Panc1 (cell line): Measurements from ENCODE around the gene FAM24A. TPM values are rescaled to one million over a fixed set of nuclear protein-coding genes. Genes with fewer than 3 reads are reported as not detected.
"Not testable (repeated sequence)": the region's sequence is repeated elsewhere in the genome, so short reads cannot be mapped to it uniquely, and the experiment has no call there.

Experiments used
- ATAC-seq: fragments of 200-7000 bp; cut with Tn5 transposase; 2 replicates; pipeline ENCODE4 v1.9.1; 2020; ENCODE audit warnings: mild to moderate bottlenecking, moderate library complexity
- BruUV-seq: library from RNA; stranded (reverse); fragments of 400-500 nt; replicated peaks from 2 replicates; lab custom pipeline; 2021; lab: Mats Ljungman, UMichigan
- CTCF ChIA-PET: fragments of 300-600 bp; sonication (Branson Sonifier 250); formaldehyde crosslinking; loops from one replicate; lab custom pipeline; 2022; ENCODE audit warnings: antibody characterized with exemption; lab: Charles Lee
- POLR2A ChIA-PET: fragments of 300-600 bp; sonication (Branson Sonifier 250); formaldehyde crosslinking; loops from one replicate; lab custom pipeline; 2022; ENCODE audit warnings: antibody characterized with exemption; lab: Charles Lee
- DNase-seq: peaks from one replicate; pipeline ENCODE4 v3.0.0-alpha.2; 2010; ENCODE audit warnings: low read depth, low spot score
- H3K27ac ChIP-seq: 2 replicates; pipeline ENCODE4 v1.5.1; 2011; ENCODE audit warnings: mild to moderate bottlenecking, low read length, inconsistent platforms
- H3K27me3 ChIP-seq: fragments of 200-500 bp; sonication (Bioruptor generic); 2 replicates; pipeline ENCODE4 v1.6.0; 2014; ENCODE audit warnings: low read length, inconsistent platforms; ENCODE audit not compliant: control insufficient read depth, insufficient read depth
- H3K36me3 ChIP-seq: fragments of 200-500 bp; sonication (Bioruptor generic); 2 replicates; pipeline ENCODE4 v1.5.1; 2014; ENCODE audit warnings: inconsistent platforms, mild to moderate bottlenecking, low read length, moderate library complexity; ENCODE audit not compliant: control insufficient read depth, insufficient read depth
- H3K4me1 ChIP-seq: 2 replicates; pipeline ENCODE4 v1.5.1; 2011; ENCODE audit warnings: inconsistent platforms, mild to moderate bottlenecking, low read length, moderate library complexity; ENCODE audit not compliant: control insufficient read depth, insufficient read depth
- H3K4me3 ChIP-seq, 2 experiments: 2 replicates each; pipeline ENCODE4 v1.5.1; 2011 to 2012; ENCODE audit warnings: low read depth in 2 of 2, low read length in 2 of 2, mild to moderate bottlenecking in 2 of 2, inconsistent platforms in 1 of 2, moderate library complexity in 1 of 2
- H3K9me3 ChIP-seq: fragments of 200-500 bp; sonication (Bioruptor generic); 2 replicates; pipeline ENCODE4 v1.5.1; 2014; ENCODE audit warnings: low read depth, mild to moderate bottlenecking, inconsistent platforms, low read length, moderate library complexity; ENCODE audit not compliant: control insufficient read depth, insufficient read depth
- CTCF ChIP-seq: fragments of 450-650 bp; IDR thresholded peaks from 2 replicates; pipeline ENCODE4 v1.5.1; 2017; ENCODE audit warnings: mild to moderate bottlenecking
- POLR2AphosphoS5 ChIP-seq: IDR thresholded peaks from 2 replicates; pipeline ENCODE4 v1.6.1; 2012; ENCODE audit warnings: mild to moderate bottlenecking, low read depth, low read length, moderate library complexity
- SIN3A ChIP-seq: IDR thresholded peaks from 2 replicates; pipeline ENCODE4 v1.6.1; 2012; ENCODE audit warnings: low read depth, mild to moderate bottlenecking, low read length, moderate library complexity, borderline replicate concordance; ENCODE audit not compliant: insufficient read depth
- TCF7L2 ChIP-seq: IDR thresholded peaks from 2 replicates; pipeline ENCODE4 v1.6.1; 2011; ENCODE audit warnings: mild to moderate bottlenecking, low read depth, low read length, inconsistent platforms
- in situ Hi-C: cut with HindIII; loops from 2 replicates; pipeline ENCODE4 v1.10.0; 2016; ENCODE audit warnings: low sequenced_read_pairs, low pct_unique_long_range_greater_than_20kb
- intact Hi-C: fragments of 100-400 bp; cut with micrococcal nuclease; formaldehyde crosslinking; loops from one replicate; pipeline ENCODE4 v1.10.0; 2022; ENCODE audit not compliant: unreplicated experiment
- total RNA-seq: library from RNA; stranded (reverse); gene quantifications from one replicate; pipeline ENCODE4 v1.2.1, GENCODE V29; 2021; ENCODE audit not compliant: unreplicated experiment
- TF ChIP-seq, protein P1 (sequence below), 2 experiments: IDR thresholded peaks; 2 replicates each; pipeline ENCODE4 v1.6.1; 2011 to 2012; ENCODE audit warnings: low read depth in 2 of 2, control low read depth in 1 of 2, low read length in 1 of 2, mild to moderate bottlenecking in 1 of 2, moderate library complexity in 1 of 2; ENCODE audit not compliant: insufficient read depth in 1 of 2

FAM24A gene
- total RNA-seq, 1 experiment from 2014 or later, result not detected

DNA sequence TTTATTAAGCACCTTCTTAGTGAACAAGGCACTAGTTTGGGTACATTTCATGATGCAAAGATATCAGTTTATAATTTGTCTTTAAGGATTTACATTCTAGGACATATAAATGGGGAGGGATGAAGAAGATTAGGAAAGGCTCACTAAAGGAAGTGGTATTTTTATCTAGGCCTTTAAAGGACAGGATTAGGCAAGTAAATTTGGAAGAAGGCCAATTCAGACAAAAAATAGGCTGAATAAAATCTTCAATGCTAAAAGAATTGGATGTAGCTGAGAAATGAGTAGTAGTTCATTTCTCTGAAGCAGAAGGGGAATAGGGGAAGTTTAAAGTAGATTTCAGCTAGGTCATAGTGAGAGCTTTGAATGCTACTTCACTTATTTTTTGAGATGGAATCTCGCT lies 26.2 kb upstream of the FAM24A start:
- intact Hi-C loops (no loop called here), in situ Hi-C loops (no loop called here)
- H3K27me3 ChIP-seq, result no peaks in the 10 kb centered on the region
- DNase-seq (no peak), ATAC-seq (no peak)
- H3K4me3 ChIP-seq, result no peak overlapping the region
- TF ChIP-seq SIN3A, result no peak
- no peak for TF ChIP-seq TCF7L2
- TF ChIP-seq POLR2AphosphoS5, result no peak
- TF ChIP-seq, protein P1, sequence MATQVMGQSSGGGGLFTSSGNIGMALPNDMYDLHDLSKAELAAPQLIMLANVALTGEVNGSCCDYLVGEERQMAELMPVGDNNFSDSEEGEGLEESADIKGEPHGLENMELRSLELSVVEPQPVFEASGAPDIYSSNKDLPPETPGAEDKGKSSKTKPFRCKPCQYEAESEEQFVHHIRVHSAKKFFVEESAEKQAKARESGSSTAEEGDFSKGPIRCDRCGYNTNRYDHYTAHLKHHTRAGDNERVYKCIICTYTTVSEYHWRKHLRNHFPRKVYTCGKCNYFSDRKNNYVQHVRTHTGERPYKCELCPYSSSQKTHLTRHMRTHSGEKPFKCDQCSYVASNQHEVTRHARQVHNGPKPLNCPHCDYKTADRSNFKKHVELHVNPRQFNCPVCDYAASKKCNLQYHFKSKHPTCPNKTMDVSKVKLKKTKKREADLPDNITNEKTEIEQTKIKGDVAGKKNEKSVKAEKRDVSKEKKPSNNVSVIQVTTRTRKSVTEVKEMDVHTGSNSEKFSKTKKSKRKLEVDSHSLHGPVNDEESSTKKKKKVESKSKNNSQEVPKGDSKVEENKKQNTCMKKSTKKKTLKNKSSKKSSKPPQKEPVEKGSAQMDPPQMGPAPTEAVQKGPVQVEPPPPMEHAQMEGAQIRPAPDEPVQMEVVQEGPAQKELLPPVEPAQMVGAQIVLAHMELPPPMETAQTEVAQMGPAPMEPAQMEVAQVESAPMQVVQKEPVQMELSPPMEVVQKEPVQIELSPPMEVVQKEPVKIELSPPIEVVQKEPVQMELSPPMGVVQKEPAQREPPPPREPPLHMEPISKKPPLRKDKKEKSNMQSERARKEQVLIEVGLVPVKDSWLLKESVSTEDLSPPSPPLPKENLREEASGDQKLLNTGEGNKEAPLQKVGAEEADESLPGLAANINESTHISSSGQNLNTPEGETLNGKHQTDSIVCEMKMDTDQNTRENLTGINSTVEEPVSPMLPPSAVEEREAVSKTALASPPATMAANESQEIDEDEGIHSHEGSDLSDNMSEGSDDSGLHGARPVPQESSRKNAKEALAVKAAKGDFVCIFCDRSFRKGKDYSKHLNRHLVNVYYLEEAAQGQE (IDR thresholded peaks at IDR 0.05; ENCODE audit: insufficient read depth in 1 of 2, low read depth in 2 of 2, low read length in 1 of 2), result no peak
- TF ChIP-seq CTCF, result no peak
- peaks cover 5% of the 10 kb centered on the region; the same call in 1 of the 2 replicates for H3K36me3 ChIP-seq
- no TSS peak for BruUV-seq
- ChIA-PET POLR2A (no interaction called here), CTCF (no interaction called here)
- no peaks in the 10 kb centered on the region for H3K9me3 ChIP-seq
- no peak overlapping the region for H3K27ac ChIP-seq
- peaks cover 11% of the 10 kb centered on the region for H3K4me1 ChIP-seq

DNA sequence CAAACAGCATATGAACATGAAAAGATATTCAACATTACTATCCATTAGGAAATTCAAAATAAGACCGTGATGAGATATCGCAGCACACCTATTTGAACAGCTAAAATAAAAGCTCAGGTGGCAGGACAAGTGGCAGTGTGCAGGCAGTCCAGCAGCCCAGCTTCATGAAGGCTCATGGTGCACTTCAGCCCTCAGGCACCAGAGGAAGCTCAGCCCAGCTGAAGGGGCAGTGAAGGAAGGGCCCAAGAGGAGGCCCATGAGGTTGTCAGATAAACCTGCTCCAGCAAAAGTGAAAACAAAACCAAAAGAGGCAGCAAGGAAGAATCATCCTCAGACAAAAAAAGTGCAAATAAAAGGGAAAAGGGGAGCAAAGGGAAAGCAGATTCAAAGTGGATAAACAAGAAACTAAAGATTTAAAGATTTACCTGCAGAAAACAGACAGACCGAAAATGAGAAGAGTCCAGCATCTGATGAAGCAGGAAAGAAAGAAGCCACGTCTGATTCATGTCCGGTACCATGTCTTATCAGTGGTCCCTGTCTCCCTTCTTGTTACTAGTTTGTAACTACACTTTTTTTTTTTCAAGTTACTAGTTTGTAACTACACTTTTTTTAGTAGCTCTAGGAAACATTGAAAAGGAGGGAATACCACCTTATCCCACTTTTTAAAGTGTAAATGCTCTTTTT lies 16.0 kb upstream of the FAM24A start:
- Histone ChIP-seq H3K27ac (no peak overlapping the region), H3K9me3 (no peaks in the 10 kb centered on the region), H3K36me3 (no peaks in the 10 kb centered on the region), H3K4me3 (no peak overlapping the region), H3K4me1 (no peaks in the 10 kb centered on the region), H3K27me3 (no peaks in the 10 kb centered on the region)
- DNase-seq, result no peak
- ChIA-PET CTCF (no interaction called here), POLR2A (interaction anchor here (0.6 to 1.1 kb wide), 2 partner anchors 9 to 584 kb away, joined by 4 to 8 read pairs; no protein-coding TSS in a partner anchor)
- intact Hi-C loops (no loop called here), in situ Hi-C loops (no loop called here)
- peak; percentile 62; the same call in 1 of the 2 replicates for ATAC-seq
- no TSS peak for BruUV-seq
- TF ChIP-seq, protein P1 (IDR thresholded peaks at IDR 0.05; ENCODE audit: insufficient read depth in 1 of 2, low read depth in 2 of 2, low read length in 1 of 2), result no peak

DNA sequence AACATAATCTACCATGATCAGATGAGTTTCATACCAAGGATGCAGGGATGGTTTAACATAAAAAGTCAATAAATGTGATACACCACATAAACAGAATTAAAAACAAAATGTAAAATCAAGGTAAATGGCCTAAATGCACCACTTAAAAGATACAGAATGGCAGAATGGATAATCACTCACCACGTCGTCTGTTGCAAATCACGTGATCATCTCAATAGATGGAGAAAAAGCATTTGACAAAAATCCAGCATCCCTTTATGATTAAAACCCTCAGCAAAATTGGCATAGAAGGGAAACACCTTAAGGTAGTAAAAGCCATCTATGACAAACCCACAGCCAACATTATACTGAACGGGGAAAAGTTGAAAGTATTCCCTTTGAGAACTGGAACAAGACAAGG lies 6.5 kb upstream of the FAM24A start:
- POLR2A ChIA-PET, ATAC-seq, H3K27me3 ChIP-seq, CTCF ChIA-PET, in situ Hi-C loops, H3K4me1 ChIP-seq, H3K9me3 ChIP-seq, H3K4me3 ChIP-seq, BruUV-seq, DNase-seq, H3K36me3 ChIP-seq, H3K27ac ChIP-seq, intact Hi-C loops: not testable (repeated sequence)
